HG02798 (cell line): ENCODE measurements around the gene DGKB.

Source experiments
- ATAC-seq: cut with Tn5 transposase; IDR thresholded peaks from one replicate; pipeline ENCODE4 v1.9.1; 2021; ENCODE audit warnings: mild to moderate bottlenecking; ENCODE audit not compliant: unreplicated experiment, poor library complexity

Gene DGKB

DNA sequence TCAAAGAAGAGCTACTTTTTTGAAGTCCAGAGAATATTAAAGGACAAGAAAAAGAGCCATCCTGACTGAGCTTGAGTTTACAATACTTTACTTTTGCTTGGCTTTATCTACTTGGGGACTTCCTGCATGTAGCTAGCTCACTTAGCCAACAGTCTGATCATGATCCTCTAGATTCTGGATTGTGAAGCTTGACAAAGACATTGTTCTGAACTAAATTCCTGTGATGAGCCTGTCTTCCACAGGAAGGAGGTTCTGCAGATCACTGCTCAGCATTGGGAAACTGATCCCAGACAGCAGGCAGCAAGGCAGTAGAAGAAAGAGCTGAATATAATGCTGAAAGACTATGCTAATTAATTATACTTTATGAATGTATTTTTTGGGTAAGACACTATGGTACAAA is 296.4 kb downstream of the DGKB start:
- no peak for ATAC-seq

DNA sequence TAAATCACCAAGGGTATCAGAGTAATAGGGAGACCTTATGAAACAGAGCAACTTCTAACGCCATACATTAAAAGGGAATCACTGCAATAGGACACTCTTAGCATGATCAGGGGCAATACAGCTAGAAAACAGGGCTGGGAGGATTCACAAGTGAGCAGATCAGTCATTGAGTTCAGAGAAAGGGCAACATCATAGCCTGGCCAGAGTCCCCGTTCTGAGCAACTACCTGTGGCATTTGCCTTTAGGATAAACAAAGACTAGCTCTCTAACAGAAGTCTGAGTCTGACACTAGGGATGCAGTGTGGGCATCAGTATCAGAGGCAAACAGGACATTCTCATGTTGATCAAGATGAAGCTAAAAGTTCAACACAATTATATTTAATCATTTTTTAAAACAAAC is 297.9 kb downstream of the DGKB start:
- no peak for ATAC-seq

DNA sequence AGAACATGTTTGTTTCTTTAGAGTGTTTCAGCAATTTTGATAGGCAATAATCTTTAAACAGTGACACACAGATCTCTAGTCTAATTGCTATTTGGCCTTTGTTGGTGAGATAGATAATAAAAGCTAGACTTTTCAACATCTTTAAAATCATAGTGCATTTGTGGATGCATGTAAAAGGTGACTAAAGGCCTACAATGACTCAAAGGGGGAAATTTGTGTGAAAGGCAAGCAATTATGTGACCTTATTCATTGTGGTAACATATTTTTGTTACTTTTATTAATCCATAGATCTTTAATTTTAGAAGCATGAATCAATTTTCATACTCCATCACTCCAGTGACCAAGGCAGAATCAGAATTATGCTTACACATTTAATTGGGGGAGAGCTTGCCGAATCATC is 299.7 kb downstream of the DGKB start:
- ATAC-seq, result no peak

DNA sequence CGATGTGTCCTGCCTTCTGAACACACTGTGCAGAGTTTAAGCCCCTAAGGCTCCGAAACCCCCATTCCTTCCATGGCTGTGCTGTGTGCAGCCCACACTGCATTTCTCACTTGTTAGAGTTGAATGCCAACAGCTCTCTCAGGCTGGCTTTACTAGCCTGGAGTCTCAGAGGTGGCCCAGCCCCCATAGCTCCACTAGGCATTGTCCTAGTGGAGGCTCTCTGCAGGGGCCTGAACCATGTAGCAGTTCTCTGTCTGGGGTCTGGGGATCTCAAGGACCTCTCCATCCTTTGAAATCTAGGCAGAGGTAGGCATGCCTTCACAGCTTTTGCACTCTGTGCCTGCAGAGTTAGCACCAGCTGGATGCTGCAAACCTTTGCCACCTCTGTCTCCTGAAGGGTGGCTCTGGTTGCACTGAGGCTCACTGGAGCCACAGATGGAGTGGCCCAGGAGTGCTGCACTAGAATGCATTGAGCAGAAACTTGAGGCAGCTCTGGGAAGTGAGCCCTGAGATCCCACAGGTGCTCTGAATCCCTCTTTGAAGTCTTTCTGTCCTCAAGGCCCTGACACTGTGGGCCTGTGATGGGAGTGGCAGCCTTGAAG is 301.7 kb downstream of the DGKB start:
- ATAC-seq, result no peak

DNA sequence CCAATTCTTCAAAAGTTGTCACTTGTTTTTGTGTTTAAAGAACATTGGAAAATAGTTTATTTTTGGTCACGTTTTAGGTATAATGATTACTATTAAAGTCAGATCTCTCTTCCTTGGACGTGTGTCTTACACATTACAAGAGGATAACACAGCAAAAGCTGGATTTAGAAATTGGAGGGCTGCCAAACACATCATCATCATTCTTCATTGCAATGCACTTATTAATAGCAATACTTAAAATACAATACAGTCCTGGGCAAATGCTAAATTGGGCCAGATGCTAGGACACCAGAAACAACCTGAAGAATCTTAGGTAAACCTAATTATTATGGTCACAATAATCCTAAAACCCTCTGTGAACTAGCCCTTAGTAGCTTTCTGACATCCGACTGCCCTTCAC is 303.6 kb downstream of the DGKB start:
- ATAC-seq, result no peak

DNA sequence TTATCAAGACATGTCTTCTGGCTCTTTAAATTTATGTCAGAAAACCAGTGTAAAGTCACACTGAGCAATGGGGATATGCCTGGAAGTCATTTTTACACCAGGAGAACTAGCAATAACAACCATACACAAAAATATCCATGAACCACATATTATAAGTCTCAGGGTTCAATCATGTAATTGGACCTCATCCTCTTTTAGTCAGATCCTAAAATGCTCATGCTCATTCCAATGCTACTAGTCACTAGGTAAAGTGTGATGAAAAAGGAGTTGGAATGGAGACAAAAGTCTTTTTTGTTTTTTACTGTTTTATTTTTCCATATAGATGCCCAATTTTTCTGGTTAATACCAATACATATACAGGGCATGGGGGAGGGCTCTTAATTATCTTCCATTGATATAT is 306.1 kb downstream of the DGKB start:
- ATAC-seq, result no peak

DNA sequence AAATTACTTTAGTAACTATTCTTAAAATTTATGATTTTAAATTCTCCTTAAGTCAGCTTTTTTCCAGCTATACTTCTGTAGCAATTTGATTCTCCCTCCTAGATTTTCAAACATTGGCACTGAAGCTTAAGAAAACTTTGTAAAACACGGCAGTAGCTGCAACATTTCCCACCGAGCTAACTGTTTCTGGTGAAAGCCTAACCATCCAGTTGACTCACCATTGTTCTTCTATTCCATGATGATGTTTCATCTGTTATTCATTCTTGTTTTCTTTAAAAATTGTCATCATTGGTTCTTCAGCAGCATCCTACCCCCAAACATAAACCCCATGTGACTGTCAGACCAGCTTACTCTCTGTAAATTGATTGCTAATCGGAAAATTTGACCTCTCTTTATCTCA is 312.3 kb downstream of the DGKB start:
- ATAC-seq, result no peak

DNA sequence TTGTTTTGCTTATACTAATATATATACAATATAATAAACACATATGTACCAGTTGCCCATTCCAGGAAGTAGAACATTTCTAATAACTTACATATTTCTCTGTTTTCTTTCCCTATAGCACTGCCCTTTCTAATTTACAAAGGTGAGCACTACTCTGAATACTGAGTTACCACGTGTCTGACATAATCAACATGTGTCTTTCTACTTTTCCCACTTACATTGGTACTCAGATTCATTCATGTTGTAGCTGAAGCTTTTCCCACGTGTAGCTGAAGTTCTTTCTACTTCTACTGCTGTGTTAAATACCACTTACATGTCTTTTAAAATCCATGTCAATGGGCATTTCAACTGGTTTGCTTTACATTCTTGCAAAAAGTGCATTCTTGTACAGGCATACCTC is 317.3 kb downstream of the DGKB start:
- no peak for ATAC-seq

DNA sequence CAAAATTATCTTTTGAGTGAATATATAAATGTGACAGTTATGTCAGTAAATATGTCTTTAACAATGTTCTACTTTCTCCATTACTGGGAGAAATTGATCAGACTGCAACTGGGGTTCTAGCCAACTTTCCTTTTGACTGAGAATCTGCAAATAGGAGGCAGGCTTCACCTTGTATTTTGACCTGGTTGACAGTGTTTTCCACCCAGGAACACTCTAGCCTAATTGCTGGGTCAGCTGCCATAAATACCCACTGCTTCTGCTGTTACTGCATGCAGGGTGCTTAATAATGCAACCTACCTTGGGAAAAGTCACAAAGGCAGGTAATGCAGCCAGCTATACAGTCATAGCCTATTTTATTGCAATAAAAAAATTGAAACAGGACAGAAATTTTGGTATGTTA is 319.0 kb downstream of the DGKB start:
- ATAC-seq, result no peak

DNA sequence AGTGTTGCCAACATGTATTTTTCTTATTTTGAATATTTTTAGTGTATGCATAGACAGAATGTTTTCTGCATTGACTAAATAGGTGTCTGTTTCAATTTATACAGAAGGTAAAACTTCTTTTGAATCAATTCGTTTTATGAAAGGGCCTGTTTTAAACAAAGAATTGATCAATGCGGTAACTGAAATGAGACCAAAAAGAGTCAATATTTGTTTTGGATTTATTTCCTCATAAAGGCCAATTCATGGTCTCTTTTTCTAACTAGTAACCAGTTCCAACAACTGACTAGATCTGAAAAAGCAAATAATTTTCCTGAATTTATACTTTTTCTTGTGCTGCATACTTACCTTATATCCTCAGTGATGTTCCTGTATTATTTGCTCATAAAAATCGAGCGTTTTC is 320.5 kb downstream of the DGKB start:
- no peak for ATAC-seq

DNA sequence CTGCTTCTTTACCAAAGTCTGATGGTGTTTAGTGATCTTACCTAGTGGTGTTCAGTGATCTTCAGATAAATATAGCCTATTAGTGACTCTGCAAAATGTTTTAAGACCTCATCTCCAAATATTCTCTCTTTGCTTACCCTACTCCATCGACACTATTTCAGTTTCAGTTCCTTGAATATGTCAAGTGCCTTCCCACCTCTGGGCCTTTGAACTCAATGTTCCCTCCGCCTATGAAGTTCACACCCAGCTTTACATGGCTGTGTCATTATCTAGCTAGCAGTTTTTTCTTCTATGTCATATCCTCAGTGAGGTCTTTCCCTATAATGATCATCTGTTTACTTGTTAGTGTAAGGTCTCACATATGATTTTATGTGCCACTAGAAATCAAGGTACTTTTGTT is 322.6 kb downstream of the DGKB start:
- no peak for ATAC-seq

DNA sequence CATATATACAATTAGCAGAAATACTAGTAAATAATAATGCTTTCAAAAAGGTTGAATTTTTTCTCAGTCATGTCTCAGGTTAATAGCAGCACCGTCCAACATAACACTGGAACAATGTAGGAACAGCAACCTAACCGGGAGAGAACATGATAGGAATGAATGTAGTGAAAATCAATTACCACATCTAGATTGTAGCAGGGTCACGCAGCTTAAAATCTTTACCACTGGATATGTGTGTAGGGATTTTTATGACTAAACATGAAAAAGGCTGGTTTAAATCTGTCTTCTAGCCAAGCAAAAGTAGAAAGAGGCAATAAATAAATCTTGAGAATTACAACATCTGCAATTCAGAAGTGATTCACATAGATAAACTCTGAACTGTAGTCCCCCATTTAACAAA is 326.0 kb downstream of the DGKB start:
- ATAC-seq, result no peak

DNA sequence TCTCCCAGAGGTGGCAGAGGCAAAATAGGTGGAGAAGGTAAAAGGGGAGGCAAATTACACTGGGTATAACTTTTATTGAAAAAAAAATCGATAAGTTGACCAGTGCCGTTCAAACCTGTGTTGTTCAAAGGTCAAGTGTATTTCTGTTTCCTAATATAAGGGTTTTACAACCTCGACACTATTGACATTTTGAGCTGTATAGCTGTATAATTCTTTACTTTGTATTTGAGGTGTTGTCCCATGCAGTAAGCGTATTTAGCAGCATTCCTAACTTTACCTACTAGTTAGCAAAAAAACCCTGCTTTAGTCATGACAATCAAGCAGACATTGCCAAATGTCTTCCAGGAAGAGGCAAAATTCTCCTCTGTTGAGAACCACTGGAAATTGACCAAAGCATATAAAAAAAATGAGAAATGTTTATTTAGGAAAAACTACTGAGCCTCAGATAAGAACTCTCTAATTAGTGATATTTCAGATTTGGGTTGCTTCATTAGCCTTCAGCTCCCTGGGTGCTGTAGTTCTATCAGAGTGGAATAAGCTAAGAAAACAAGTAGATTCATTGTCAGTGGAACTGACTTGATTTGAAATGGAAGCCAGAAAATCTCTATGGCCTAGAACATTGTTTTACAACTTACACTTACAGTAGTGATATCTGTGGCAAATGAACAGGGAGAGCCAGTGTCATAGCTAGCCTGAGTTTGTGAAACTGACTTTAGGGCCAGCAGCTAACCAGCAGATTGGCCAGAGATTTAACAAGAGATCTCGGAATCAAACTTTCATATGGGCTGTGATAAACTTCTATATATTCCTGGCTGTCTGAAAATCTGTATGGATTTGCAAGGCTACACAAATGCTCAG is 331.6 kb downstream of the DGKB start:
- no peak for ATAC-seq

DNA sequence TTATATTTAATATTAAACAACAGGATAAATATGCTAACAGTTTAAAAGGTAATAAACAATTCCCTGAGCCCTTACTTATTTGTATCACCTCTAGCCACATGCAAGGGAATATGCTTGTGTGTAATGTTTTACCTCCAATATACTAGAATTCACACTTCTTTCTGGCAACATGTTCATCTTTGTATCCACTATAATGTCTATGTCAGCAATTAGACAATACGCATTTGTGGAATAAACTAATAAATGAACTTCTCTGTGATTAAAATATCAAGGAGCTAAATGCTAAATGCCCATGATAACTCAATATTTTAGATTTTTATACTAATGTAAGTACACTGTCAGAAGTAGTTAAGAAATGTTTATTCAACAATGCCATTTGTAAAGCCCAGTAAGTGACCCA is 350.5 kb downstream of the DGKB start:
- no peak for ATAC-seq

DNA sequence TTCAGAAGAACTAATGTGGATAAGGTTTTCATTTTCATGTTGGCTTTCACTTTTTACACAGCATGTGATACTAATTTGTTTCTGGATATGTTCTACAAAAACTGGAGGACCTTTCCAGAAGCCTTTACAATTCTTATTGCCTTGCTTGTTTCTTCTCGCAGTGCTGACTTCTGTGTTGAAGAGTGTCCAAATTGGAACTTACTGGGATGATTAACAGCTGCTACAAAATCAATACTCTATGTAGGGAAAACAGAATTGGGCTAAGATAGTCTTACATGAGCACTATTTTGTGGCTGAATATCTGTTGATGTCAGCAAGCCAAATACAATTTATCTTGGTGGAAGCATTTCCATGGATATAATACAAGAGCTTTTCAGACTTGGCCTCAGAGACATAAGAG is 351.2 kb downstream of the DGKB start:
- no peak for ATAC-seq

DNA sequence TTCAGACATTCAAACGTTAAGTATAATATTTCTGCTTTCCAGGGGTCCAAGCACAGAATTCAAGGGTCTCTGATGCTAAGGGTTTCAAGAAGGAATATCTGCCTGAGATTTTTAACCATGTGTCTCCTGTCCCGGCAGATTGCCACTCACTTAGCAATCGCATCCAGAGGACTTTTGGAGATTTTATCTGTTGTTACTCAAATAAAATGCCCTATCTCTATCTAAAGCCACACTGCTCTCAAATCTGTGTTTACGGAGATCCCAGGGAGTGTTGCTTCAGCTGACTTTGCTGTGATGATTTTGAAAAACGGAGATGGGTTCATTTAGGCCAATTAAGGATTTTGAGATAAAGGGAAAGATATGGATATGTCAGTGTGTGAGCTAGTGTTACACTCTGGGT is 359.9 kb downstream of the DGKB start:
- ATAC-seq, result no peak

DNA sequence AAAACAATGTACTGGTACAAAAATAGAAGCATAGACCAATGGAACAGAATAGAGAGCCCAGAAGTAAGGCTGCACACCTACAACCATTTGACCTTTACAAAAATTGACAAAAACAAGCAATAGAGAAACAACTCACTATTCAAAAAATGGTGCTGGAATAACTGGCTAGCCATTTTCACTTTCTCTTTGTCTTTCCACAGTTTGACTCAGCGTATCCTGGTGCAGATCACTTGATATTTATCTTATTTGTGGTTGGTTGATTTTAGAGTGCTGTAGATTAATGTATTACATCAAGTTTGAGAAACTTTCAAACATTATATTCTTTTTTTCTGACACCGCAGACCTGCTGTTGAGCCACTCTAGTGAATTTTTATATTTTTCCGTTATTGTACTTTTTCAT is 381.4 kb downstream of the DGKB start:
- ATAC-seq, result no peak

DNA sequence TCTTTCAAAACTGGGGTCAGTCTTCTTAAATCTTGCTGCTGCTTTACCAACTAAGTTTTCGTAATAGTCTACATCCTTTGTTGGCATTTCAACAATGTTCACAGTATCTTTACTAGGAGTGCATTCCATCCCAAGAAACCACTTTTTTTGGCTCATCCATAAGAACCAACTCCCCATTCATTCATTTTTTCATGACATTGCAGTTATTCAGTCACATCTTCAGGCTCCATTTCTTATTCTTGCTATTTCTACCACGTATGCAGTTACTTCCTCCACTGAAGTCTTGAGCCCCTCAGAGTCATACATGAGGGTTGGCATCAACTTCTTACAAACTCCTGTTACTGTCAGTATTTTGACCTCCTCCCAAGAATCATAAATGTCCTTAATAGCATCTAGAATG is 392.3 kb downstream of the DGKB start:
- ATAC-seq, result no peak

DNA sequence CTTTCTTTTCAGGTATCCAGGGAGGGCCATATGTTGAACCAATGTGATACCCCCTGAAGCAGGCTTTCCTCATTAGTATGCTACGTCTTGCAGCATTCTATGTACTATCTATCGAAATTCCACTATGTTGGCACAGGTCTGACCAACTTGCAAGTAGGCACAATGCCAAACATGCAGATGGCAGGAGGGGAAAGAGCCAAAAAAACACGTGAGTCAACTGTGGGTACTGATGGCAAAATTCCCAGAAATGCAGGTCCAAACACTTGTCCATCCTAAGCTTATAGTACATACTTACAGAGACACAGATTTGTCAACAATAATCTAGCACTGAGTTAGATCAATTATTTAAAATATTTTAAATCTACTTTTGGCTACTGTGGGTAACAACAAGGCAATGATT is 394.9 kb downstream of the DGKB start:
- no peak for ATAC-seq

DNA sequence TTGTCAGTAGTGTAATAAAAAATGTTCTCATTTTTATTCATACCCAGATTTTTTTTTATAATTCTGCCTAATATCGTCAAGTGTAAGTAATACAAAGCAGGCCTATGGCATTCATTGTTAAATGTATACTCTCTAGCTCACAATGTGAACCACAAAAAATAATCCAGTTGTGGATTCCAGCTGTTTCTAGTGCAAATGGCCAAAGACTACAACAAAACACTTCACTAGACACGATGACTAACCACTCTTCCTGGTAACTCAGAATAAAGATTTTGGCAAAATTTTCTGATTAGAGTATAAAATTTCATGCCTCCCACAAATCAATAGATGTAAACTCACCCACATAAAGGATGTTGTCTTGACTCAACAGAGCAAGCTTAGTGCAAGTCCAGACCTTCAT is 396.6 kb downstream of the DGKB start:
- ATAC-seq, result no peak

DNA sequence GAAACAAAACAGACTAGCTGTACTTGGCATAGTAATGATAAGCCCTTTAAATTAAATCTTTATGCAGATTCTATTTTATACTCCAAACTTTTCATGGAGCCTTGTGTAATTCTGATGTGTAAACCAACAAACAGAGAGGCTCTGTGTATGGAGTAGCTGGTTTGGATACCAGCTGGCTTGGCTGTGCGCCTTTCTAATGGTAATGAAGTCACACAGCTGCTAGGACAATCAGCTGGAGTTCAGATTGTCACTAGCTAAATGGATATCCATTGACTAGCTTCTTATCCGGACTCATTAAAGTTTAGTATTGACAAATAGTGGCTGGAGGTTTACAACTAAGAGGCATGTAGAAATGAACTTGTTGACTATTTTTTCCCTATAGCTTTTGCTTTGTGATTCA is 398.4 kb downstream of the DGKB start:
- ATAC-seq, result no peak

DNA sequence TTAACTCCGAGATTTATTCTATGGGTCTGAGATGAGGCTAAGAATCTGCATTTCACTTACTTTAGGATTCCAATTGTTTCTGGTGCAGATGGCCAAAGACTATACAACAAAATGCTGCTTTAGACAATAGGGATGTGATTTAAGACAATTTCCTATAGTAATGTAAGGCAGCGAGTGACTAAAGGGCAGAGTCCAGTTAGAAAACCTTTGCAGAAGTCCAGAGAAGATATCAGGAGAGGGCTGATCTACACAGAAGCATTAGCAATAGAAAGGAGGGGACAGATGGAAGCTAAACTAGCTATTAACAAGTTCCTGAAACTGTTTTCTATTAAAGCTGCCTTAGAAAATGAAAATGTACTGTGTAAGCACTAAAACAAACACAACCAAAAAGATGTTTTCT is 398.9 kb downstream of the DGKB start:
- ATAC-seq, result no peak
